GM21786 (cell line): Measurements from ENCODE around the gene RGS6.

Experiments
- ATAC-seq: cut with Tn5 transposase; IDR thresholded peaks from one replicate; pipeline ENCODE4 v1.9.1; 2021; ENCODE audit not compliant: unreplicated experiment

The RGS6 gene

DNA sequence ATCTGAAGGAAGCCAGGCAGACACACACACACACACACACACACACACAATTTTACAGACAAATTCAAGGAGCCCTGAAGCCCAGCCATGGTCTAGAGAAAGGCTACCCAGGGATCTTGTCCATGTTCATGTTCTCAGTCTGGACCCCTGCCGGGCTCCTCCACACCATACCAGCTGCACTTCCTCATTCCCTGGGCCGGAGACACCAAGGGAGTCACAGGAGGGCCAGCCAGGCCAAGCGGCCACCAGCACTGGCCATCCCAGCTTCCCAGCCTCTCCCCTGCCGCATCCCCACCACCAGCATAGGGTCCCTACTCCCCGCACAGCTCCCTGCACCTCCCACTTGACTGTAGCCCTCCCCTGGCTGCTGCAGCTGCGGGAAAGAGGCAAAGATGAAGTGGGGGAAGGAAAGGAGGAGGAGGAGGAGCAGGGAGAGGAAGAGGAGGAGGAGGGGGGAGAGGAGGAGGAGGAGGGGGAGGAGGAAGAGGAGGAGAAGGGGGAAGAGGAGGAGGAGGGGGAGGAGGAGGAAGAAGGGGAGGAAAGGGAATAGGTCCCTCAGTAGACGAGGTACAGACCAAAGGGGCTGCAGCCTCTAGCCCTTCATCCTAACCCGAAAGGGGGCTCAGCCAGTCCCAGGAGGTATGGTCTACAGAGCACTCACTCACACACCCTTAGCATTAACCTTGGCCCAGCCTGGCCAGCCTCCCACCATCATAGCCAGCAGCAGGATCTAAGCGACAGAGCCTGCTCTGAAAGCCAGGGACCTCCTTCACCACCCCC, 668.5 kb downstream of the RGS6 start:
- no peak for ATAC-seq

DNA sequence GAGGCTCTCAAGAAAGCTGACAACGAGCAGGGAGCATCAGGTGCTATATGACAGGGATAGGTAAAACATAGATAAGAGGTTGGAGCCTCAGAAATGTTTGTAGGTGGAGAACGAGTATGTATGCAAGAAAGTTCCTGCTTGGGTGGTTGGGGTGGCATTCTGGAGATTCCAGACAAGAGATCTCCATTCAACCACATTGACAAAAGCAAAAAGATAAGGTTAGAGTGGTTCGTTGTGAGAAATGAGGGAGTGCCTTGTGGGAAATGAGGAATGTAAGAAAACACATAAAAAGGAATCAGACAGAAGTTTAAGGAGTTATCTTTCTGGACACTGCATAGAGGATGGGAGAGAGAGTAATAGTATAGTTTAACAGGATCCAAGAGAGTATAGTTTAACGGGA, 671.4 kb downstream of the RGS6 start:
- ATAC-seq, result no peak

DNA sequence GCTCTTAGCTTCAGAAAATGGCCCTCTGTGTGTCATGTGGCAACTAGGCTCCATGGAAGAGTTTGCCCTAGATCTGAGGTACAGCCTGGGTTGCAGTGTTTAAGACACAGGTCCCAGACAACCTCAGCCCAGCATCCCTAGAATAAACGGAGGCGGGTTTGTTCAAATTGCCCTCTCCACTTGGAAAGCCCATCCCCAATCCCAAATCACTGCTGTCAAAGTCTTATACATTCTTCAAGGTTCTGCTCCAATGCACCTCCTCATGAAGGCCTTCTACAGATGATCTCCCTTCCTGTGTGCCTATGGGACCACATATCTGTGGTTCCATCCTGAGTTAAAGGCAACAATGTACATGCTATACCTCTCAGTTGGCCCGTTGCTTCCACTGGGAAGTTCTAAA, 671.9 kb downstream of the RGS6 start:
- ATAC-seq, result no peak

DNA sequence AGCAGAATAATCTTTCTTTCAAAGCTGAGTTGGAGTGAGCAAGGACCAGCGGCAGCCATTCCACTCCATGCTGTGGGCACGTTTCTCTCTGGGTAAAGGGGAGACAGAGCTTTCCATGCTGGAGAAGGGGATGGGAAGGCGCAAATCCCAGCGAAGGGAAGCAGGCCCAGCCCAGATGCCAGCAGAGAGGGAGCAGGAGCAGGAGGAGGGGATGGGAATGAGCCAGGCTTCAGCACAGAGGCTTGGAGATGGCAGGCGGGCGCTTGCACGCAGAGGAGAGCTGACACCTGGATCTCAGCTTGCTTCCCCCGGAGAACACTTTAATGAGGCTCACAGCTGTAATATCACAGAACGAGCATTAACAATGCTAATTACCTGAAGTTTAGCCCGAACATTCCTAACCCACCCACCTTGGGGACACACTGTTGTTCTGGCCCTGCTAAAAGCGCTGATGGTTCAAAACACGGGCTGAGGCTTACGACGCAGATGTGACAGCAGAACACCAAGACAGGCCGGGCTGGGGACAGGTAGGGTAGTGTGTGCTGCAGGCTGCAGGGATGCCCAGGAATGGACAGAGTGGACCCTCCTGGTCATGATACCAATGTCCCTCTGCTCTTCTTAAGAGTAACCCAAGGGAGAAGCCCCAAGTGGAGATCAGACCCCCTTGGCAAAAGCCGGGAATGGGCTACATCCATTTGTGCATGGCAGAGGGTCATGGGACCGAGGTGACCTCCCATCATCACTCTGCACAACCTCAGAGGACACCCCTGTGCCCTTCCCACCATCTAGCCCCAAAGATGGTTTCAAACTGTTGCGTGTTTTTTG, 673.1 kb downstream of the RGS6 start:
- no peak for ATAC-seq

DNA sequence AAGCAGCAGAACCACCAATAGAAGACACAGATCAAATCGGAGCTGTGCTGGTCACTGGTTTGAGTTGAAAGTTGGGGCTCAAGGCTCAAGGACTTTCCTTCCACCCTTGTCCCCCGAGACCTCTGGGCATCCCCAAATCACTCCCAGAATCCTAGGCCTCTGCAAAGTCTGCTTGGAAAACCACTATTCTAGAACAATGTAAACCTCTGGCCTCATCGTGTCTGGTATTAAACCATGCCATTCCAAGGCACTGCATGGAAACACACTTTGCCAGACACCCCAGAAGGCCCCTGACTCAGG, 673.6 kb downstream of the RGS6 start:
- no peak for ATAC-seq

DNA sequence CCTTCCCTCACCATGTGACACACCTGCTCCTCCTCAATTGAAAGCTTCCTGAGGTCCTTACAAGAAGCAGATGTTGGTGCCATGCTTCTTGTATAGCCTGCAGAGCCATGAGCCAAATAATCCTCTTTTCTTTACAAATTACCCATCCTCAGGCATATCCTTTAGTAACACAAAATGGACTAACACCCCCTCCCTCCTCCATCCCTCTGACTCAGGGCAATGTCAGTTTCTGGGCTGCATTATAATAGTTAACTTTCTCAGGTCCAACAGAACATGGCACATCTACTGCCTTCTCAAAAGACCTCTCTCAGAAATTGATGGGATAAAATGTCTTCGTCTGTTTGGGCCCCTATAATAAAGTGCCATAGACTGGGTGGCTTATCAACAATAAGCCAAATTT, 674.6 kb downstream of the RGS6 start:
- no peak for ATAC-seq

DNA sequence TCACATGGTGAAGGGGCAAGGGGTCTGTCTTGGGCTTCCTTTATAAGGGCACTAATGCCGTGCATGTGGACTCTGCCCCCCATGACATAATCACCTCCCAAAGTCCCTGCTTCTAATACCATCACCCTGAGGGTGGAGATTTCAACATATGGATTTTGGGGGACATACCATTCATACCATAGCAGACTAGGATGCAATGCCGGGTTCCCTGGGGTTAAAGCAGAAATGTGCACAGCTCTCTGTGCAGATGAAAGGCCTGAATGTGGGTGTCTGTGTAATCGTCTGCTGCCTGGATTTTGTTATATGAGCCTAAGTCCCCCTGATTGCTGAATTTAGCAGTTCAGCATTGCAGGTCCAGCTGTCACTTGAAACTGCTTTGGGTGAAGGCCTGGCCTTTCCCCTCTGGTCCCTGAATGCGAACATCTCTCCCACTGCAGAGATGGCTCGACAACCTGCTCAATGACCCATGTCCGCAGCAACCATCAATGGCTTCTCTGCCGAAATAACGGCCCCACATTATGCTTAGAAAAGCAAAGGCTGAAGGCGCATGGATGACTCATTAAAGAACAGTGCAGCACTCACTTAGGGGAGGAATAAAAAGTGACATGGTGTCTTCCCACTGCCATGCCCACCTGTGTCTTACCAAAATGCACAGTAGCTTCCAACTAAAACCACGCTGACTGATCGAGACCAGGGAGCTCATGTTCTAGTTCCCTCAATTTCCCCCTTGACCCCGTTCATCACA, 675.3 kb downstream of the RGS6 start:
- ATAC-seq, result no peak

DNA sequence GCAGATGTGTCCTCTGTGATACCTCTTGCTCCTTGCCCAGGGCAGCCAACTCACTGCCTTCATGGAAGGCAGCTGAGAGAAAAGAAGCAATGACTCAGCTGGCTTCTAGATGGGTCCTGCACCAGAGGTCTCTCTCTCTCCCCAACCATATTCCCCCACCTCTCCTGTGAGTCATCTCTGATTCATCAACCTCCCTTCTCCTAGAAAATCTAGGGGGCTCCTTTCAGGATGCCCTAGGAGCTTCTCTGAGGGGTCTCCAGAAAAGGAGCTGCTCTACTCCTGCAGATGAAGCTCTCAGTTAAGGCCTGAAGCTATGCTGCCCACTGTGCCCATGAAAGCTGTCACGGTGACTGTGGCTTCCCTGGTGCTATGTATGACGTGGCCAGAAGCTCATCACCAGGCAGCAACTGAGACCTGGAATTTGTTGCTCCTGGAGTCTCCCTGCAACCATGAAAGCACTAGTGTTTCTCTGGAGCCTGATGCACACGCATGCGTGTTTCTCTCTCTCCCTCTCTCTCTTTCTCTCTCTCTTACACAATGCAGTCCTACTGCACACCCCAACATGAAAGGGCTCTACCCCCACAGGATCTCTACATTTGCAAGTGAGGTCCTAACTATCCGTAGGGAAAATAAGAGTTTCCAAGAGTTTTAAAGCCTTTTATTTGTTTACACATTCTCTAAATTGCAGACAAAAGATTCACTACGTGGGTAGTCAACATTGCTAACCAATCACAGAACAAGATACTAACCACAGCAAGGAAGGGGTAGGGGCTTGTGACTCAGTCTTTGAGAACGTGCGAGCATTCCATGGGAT, 676.4 kb downstream of the RGS6 start:
- ATAC-seq, result no peak

DNA sequence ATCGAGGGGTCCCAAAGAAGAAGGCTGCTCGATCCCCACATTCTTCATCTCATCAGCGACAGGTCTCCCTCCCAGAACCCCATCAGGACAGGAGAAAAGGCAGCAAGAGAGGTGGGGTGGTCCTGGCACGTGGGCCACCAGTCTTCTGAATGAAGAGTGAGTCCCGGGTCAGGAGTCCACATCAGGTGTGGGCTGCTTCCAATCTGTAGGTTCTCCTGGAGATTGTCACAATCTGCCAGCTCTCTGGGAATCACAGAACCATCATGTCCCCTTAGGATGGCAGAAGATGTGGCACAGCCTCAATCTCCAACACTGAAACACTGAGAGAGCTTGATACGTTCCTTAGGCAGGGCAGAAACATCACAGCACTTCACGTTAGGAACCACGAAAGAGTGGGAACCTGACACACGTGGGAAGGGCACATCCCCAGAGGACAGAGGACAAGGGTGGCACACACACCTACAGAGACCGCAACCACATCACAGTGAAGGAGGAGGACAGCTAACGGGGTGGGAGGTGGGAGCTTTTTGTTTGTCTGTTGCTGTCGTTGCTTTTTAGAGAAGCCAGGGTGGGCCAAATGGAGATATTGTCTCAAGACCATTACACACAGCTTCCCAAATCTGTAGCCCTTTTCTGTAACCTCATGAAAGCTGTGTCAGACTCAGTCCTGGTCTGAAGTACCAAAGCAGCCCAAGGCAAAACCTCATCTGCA, 677.1 kb downstream of the RGS6 start:
- no peak for ATAC-seq

DNA sequence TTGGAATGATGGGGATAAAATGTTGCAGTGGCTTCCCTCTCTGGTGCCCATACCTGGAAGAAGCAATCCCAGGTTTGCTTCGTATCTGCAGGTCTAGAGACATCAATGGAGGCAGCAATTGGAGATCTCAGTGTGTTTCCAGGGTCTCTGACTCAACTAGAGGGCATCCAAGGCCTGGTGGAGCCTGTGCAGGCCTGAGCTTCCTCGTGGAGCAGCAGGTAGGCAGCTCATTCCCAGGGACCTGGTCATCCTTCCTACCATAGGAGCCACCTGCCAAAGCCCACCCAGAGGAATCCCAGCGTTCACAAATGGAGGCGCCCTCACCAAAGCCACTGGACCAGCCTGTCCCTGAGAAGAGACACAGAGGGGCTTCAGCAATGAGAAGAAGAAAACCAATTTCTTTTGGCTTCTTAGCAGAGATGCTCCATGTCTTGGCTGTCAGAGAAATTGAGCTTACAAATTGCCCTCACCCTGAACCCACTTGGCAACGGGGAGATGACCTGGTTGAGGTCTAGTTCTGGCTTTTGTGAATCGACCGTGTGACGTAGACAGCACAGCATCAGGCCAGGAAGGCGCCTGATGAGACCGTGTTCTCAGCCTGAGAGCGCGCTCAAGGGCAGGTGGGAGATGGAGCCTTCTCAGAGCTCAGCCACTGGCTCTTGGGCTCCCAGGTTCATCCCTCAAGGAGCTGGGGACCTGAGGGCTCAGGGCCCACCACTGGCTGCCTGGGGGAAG, 678.0 kb downstream of the RGS6 start:
- no peak for ATAC-seq

DNA sequence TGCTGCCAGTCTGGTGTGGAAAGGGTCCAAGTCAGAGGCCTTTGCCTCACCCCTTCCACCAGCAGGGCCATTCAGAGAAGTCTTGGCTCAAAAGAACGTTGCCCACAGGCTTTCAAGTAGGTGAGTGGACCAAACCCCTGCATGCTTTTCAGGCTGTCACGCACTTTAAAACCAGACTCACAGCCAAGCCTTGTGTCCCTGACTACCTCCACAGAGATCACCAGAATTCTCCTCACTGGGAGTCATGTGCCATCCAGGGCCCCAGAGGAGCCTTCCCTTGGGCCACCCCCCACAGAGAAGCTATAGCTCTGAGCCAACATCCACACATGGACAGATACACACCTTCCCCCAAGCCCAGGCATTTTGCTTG, 678.6 kb downstream of the RGS6 start:
- no peak for ATAC-seq

DNA sequence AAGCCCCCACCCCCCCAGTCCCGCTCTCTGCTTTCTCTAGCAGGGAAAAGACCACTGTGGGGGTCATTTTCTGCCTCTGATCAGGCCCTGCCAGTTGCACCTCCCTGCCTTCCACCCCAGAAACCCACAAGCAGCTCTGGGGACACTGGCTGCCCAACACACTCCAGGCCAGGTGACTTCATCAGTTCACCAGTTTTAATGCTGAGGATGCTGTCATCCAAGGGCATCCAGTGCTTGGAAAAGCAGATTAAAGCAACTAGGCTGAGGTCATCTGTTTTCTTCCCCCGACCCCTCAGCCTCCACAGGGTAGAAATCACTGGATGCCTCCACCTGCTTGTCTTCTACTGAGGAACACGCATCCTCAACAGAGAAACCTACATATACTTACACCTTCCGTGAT, 679.3 kb downstream of the RGS6 start:
- no peak for ATAC-seq

DNA sequence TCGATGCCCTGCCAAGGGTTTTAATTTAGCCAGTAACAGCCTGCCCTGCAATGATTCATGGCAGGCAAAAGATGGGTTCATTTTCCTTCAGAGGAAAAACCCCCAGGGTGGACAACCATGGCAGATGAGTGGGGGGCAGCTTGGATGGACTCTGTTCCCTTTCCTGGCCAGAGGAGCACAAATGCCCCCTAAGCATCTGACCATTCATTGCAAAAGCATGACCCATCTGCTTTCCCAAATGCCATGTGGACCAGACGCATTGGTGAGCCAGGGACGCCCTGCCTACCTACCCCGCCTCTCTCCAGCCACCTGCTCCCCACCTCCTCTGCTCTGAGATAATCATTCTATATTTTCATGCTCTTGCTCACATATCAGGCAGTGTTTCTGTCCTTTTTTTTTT, 679.8 kb downstream of the RGS6 start:
- no peak for ATAC-seq

DNA sequence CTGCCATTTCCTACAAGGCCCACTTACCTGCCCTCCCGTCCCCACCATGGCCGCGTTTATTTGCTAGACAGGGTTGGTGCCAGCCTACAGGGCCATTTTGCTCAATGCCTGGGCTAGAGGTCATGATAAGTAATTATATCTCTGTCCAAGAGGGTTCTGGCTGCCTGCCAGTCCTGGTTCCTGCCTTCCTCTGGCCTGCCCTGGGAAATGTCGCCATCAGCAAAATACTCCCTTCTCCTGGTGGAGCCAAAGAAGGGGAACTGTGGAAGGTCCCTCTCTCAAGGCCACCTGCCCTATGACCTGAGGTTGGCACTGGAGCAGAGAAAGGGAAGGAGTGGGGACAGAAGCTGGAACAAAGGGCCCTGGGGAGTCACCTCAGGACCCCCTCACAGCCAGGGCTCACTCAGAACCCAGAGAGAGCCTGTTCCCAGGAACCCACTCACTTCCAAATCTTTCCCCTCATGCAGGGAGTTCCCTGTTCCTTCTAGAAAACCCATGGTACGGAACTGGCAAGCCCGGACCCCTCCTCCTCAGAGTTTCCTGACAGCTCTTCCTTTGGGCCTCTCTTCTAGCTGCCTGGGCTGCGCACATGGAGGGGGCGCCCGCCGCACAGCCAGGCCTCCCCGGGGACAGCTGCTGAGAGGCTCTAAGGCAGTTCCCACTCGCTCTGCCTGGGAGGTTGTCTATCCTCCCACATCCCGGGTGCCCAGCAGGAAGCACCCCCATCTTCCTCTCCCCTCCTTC, 681.2 kb downstream of the RGS6 start:
- ATAC-seq, result no peak

DNA sequence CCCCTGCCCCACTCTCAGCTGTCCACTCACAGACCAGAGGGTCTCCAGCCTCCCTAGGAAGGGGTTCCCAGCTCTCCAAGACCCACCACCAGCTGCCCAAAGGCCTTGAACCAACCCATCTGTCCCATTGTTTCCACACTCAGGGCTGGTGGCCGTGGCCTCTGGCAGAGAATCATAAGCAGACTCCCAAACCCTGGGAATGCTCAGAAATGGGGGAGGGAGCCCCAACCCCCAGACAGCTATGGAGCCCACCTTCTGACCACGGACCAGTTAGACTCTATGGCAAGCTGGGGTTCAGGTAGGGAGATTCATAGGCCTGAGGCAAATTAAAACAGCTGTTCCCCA, 681.7 kb downstream of the RGS6 start:
- no peak for ATAC-seq

DNA sequence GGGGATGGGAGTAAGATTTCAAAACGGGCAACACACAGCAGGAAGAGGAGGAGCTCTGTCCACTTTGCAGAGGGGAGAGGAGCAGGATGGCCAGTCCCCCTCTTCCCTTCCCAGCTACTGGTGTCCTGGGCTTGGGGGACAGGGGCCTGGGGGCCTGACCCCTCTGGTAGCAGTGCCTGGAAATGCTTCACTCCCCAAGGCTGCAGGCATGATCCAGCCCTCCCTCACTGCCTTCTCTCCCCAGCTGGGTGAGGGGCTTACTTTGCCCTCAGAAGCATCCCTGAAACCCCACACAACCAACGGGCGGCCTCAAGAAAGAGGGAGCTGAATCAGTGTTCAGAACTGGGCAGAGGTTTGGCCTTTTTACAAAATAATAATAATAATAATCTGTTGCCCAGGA, 682.1 kb downstream of the RGS6 start:
- ATAC-seq, result no peak

DNA sequence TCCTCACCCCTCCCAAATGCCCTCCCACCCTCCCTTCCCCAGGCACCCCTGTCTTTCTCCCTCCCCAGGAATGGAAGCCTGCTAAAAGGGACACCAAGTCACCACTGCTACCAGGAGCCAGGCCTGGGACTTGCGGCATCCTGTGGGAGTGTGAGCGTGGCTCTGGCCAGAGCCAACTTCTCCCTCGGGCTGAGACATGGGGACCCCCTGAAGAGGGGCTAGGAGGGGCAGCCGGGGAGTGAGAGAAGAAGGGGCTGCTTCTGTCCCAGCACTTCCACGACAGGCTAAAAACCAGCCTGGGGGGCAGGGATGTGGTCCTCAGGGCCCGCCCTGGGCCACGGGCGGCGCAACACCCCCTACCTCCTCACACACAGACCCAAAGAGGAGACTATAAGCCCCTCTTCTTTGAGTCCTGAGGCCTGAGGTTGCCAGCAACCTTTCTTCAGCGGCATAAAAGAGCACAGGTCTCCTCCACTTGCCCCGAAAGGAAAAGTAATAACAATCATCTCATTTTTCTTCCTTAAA, 682.7 kb downstream of the RGS6 start:
- no peak for ATAC-seq

DNA sequence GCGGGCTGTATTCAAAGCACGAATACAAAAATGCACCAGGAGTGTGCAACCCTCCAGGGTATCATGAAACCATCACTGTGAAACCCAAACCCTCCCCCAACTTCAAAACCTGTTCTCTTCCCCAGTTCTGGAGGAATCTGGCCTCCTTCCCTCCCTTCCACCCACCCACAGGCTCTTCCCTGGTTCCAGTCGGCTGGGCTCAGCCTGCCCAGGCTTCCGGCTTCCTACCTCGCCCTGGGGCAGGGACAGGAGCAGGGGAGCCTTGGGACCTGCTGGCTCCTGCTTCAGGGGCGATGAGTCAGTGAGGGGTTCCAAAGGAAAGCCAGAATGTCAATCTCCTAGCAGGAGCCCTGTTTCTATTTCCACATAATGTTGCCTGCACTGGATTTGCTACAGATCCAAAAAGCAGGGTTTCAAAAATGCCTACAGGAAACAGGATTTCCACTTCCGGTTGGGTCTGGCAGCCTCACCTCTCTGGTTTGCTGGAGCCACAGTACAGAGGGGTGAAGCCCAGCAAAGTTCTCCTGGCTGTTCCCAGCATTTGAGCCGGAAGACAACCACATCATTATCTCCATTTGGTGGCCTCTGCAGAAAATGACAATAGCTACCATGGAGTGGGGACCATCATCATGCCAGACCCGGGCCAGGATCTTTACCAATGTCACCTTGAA, 683.4 kb downstream of the RGS6 start:
- no peak for ATAC-seq
